NCI-H1105 (cell line): ENCODE data around the gene SLF2.

ENCODE experiments used
- DNase-seq: peaks from one replicate; lab custom pipeline; 2025; lab: John Stamatoyannopoulos, UW

SLF2 gene

DNA sequence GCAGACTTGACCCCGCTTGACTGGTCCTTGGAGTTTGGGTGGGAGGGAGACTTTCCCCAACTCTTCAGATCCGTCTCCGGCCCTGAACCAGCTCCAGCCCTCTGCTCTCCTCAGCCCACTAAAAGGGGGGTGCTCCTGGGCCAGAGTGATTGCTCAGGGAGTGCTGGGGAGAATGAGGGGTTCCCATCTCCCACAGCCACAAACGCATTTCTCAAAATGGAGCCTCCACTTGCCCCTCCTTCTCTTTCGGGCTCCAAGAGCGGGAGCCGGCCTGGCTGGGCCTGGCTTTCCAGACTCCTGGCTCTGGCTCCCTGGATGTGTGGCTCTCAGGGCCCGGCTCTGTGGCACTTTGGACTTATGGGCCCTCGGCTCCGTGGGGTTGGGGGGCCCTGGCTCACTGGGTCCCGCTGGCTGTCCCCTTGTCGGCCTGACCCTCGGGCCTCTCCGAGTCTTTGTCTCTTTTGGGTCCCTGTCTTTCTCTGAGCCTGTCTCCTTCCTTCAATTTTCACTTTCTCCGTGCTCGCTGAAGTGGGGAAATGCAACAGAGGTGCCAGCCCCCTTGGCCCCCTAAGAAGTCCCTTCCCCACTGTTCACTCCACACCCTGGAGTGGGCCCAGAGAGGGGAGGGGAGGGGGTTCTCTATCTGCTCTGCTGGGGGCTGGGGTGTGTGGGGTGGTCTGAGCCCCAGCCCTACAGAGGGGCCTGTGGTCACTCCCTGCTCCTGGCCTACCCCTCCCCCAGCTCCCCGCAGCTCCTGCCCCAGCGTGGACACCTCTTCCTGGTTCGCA lies 87.6 kb downstream of the SLF2 start:
- no peak for DNase-seq

- no peak for DNase-seq
Observed at GRCh38 chr10:101000915-101001658, 88.3 kb downstream of the SLF2 start.

- DNase-seq, result no peak
Observed at GRCh38 chr10:101001659-101002035, 88.9 kb downstream of the SLF2 start.

DNA sequence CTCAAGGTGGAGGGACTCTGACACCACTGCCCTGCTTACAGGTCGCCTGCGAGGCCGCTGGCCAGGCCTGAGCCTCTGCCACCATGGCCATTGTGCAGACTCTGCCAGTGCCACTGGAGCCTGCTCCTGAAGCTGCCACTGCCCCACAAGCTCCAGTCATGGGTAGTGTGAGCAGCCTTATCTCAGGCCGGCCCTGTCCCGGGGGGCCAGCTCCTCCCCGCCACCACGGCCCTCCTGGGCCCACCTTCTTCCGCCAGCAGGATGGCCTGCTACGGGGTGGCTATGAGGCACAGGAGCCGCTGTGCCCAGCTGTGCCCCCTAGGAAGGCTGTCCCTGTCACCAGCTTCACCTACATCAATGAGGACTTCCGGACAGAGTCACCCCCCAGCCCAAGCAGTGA lies 89.7 kb downstream of the SLF2 start:
- no peak for DNase-seq

- no peak for DNase-seq
Observed at GRCh38 chr10:101003639-101004206, 91.0 kb downstream of the SLF2 start.

DNA sequence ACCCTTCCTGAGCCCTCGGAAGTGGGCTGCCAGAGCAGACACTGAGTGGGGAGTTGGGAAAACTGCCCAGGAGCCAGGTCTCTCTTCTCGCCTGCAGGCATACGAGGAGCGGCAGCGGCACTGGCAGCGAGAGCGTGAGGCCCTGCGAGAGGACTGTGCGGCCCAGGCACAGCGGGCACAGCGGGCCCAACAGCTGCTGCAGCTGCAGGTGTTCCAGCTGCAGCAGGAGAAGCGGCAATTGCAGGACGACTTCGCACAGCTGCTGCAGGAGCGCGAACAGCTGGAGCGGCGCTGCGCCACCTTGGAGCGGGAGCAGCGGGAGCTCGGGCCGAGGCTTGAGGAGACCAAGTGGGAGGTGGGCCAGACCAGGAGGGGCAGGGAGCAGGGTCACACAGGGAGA lies 92.6 kb downstream of the SLF2 start:
- no peak for DNase-seq

- DNase-seq, result no peak
Observed at GRCh38 chr10:101005869-101006567, 93.3 kb downstream of the SLF2 start.

DNA sequence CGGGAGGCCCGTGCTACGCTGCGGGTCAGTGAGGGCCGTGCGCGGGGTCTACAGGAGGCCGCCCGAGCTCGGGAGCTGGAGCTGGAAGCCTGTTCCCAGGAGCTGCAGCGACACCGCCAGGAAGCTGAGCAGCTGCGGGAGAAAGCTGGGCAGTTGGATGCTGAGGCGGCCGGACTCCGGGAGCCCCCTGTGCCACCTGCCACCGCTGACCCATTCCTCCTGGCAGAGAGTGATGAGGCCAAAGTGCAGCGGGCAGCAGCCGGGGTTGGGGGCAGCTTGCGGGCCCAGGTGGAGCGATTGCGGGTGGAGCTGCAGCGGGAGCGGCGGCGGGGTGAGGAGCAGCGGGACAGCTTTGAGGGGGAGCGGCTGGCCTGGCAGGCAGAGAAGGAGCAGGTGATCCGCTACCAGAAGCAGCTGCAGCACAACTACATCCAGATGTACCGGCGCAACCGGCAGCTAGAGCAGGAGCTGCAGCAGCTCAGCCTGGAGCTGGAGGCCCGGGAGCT lies 93.9 kb downstream of the SLF2 start:
- DNase-seq, result no peak

DNA sequence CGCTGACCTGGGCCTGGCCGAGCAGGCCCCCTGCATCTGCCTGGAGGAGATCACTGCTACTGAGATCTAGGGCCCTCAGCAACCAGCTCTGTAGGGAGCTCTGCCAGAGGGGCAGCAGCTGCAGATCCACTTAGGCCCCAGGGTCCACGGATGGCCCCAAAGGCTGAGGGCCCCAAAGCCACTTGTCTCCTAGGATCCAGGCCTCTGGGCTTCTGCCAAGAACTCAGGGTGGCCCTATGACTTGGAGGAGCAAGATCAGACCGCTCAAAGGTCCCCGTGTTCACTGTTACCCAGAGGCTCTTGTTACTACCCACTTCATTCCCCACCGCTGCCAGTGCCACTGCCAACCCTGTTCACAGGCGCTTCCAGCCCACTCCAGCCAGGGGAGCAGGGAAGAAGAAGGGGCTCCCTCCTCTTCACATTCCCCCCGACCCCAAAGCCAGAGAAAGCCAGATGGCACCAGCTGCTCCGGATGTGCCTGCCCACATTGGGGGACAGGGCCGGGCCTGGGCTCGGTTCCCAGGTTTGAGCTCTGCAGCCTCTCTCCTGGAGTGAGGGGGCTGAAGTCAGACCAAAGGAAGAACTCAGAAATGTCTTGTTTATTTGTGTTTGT lies 94.4 kb downstream of the SLF2 start:
- no peak for DNase-seq

DNA sequence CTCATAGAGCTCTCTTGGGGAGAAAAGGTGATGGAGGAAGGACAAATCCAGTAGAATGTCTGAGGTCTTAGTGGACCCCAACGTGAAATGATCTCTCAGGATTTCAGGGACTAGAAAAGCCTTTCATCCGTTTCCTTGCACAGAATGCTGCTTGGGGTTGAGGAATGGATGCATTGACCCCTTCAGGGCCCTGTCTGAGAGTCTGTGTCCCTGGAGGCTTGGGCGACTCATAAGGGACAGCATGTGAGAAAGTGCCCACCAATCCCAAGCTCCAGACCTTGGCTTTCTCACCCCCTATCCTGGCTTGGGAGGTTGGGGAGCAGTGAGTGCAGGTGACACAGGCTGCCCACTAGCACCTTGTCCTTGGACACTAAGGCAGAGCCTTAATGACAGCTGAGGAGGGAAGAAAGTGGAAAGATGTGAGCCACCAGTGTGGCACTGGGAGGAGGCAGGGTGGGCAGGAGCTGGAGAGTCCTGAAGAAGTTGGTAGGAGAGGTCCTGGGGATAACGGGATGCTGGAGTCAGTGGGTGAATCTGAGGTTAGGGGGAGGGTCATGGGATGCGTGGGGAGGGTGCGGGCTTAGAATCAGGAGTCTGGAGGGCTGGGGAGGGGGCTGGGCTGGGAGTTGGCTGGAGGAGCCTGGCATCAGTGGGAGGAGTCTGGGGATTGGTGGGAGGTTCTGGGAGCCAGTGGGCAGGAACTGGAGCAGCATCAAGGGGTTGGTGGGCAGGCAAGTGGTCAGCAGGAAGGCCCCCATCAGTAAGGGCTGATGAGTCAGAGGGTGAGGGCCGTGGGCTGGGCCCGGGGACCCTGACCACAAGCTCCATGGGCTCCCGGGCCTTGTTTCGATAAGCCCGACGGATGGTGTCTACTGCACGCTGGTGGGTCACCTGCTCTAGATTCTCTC lies 95.4 kb downstream of the SLF2 start:
- DNase-seq, result no peak

GRCh38 chr10:101008823-101009423 lies 96.2 kb downstream of the SLF2 start:
- no peak for DNase-seq

- DNase-seq, result no peak
Observed at GRCh38 chr10:101010329-101010728, 97.6 kb downstream of the SLF2 start.

DNA sequence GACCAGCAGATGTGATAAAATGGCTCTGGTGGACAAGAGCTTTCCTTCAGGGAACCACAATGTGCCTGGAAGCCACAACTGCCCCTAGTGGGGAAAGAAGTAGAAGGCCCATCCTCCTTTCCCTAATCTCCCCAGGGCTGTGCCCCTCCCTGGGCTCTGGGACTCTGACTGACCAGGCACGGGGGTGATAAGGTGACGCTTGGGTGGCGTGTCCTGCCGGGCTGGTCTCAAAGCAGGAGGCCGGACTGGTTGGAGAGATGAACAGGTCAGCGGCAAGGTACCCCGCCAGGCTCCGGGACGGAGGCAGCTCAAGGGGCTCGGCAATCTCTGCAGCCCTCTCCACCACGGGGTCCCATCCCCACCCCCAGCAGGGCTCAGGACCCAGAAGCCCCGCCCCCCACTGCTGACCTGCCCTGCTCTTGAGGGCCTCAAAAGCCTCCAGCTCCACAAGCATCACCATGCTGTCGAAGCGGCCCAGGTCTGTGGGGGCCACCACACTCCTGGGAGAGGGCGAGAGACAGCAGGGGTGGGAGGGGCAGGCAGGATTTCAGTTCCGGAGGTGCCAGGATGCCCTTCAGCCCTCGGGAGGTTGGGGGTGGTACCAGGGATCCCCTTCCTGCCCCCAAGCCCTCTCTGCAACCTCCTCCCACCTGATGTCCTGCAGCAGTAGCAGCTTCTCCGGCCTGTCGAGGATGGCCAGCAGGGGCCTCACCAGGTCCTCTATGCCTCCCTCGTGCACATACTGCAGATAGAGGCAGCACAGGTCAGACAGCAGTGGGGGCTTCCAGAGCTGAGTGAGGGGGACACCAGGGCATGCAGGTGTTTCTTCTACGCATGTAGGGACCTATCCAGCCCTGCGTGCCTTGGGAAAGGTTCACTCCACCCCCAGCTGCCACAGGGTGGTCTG lies 99.0 kb downstream of the SLF2 start:
- DNase-seq, result no peak

DNA sequence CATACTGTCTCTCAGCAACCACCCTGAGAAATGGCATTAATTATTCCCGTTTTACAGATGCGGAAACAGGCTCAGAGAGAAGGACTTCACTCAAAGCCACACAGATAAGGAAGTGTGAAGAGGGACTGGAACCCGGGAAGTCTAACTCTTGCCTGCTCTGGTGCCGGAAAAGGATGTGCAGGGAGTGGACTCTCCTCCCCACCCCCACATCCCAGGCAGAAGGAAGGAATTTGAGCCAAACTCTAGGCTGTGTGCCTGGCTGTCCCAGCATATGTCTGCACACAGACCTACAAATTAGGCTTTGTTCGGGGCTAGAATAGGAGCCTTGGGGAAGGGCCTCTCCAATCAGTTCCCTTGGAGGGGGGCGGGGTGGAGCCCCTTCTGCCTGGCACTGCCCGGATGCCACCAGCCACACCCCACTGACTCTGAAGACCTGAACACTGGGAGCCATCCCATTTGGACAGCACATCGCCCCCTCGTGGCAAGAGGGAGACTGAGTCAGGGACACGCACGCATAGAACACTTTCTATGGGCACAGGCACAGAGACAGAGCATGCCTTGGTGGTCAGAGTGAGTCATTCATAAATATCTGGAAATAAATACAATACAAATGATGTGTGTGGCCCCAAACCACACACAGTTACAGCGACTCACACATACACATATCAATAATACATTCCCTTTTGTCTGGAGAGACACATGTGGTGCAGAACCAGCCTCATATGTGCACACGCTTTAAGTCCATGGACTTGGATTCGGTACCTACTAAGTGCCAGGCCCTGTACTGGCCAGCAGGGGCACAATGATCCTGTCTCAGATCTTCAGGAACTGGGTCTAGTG lies 100.0 kb downstream of the SLF2 start:
- DNase-seq, result peak; percentile 32

GRCh38 chr10:101013365-101013825 lies 100.6 kb downstream of the SLF2 start:
- no peak for DNase-seq

- peak; percentile 35 for DNase-seq
Observed at GRCh38 chr10:101014230-101014884, 101.6 kb downstream of the SLF2 start.
